Measurements from ENCODE around the gene MKRN2OS.

GRCh38 chr3:12590096-12590495, 44.8 kb upstream of the MKRN2OS start:
- TF ChIP-seq CTCF (IDR thresholded peaks at IDR 0.05; ENCODE audit: borderline replicate concordance, extremely low read depth, low read length, poor library complexity, severe bottlenecking) (no peak), EZH2 (IDR thresholded peaks at IDR 0.05; ENCODE audit: borderline replicate concordance, low read depth, low read length, severe bottlenecking) (no peak)
